GM21576 (cell line): ENCODE measurements around the gene MOGAT2.
"Not testable (repeated sequence)": the region's sequence is repeated elsewhere in the genome, so short reads cannot be mapped to it uniquely, and the experiment has no call there.

Experiments
- ATAC-seq: cut with Tn5 transposase; IDR thresholded peaks from one replicate; pipeline ENCODE4 v1.9.1; 2021; ENCODE audit warnings: mild to moderate bottlenecking, moderate library complexity; ENCODE audit not compliant: unreplicated experiment

The MOGAT2 gene

GRCh38 chr11:75717608-75718418, at the start of gene MOGAT2:
TSS of gene MOGAT2 (plus strand) at chr11:75717838. CDS start at chr11:75717889, 51 bp downstream.
- ATAC-seq, result no peak

- ATAC-seq, result no peak
Measured at GRCh38 chr11:75668451-75669297, 49.0 kb upstream of the MOGAT2 start, which contains the start of gene MAP6. TSS of gene MAP6 (minus strand) at chr11:75669038. CDS start at chr11:75668369, 669 bp downstream.

DNA sequence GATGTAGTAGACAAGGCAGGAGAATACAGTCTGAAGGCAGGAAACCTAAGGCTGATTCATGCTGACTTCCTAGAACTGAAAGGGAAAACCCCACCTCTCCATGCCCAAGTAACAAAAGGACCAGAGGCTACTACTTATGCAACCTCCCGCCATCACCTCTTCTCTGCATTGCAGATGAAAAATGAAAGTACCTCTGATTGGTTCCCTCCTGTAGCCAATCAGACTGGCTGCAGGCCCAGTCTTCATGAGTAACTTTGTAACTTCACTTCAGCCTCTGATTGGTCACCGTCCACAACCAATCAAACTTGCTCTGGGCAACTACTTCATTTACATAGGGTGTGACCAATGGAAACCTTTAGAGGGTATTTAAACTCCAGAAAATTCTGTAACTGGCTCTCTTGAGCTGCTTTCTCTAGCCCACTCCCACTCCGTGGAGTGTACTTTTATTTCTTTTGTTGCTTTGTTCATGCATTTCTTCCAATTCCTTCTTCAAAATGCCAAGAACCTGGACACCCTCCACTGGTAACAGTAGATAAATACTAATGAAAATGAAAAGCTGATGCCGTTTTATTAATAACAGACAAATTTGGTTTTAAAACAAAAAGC, 43.6 kb upstream of the MOGAT2 start:
- ATAC-seq, result no peak

- ATAC-seq, result no peak
Measured at GRCh38 chr11:75677275-75677674, 40.4 kb upstream of the MOGAT2 start.

DNA sequence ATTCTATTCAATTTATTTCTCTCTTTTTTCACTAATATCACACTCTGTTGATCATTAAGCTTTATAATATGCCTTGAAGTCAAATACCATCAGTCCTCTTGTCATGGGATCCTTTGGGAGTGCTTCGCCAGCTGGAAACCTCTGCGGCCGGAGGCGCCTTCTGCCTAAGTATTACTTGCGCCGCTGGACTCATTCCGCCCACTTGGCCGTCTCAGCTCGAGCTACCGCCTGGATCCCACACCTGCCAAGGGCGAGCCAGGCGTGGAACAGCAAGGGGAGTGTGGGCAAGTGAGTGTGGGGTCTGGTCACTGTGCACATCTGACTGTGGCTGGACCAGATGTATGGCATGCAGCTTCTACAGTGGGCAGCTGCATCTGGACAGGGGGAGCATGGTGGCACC, 39.7 kb upstream of the MOGAT2 start:
- ATAC-seq, result no peak

- no peak for ATAC-seq
Measured at GRCh38 chr11:75678620-75679259, 38.9 kb upstream of the MOGAT2 start.

DNA sequence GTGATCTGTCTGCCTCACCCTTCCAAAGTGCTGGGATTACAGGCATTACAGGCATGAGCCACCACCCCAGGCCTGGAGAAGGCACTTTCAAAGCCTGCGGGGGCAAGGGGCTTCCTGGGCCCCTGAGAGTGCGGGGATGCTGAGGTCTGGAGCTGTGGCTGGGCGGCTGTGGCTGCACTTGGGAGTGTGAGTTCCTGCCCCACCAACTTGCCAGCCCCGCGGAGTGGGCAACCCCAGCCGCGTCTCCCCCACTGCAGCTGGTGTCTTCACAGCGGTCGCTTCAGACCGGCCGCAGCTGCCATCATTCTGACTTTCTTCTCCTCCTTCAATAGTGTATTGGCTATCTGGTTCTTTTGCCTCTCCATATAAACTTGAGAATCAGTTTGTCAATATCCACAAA, 38.1 kb upstream of the MOGAT2 start:
- no peak for ATAC-seq

DNA sequence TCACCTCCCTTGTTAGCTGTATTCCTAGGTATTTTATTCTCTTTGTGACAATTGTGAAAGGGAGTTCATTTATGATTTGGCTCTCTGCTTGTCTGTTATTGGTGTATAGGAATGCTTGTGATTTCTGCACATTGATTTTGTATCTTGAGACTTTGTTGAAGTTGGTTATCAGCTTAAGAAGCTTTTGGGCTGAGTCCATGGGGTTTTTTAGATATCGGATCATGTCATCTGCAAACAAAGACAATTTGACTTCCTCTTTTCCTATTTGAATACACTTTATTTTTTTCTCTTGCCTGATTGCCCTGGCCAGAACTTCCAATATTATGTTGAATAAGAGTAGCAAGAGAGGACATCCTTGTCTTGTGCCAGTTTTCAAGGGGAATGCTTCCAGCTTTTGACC, 33.8 kb upstream of the MOGAT2 start:
- not testable (repeated sequence) for ATAC-seq

GRCh38 chr11:75689863-75690609, 27.6 kb upstream of the MOGAT2 start:
- no peak for ATAC-seq

GRCh38 chr11:75691804-75692203, 25.8 kb upstream of the MOGAT2 start:
- no peak for ATAC-seq

DNA sequence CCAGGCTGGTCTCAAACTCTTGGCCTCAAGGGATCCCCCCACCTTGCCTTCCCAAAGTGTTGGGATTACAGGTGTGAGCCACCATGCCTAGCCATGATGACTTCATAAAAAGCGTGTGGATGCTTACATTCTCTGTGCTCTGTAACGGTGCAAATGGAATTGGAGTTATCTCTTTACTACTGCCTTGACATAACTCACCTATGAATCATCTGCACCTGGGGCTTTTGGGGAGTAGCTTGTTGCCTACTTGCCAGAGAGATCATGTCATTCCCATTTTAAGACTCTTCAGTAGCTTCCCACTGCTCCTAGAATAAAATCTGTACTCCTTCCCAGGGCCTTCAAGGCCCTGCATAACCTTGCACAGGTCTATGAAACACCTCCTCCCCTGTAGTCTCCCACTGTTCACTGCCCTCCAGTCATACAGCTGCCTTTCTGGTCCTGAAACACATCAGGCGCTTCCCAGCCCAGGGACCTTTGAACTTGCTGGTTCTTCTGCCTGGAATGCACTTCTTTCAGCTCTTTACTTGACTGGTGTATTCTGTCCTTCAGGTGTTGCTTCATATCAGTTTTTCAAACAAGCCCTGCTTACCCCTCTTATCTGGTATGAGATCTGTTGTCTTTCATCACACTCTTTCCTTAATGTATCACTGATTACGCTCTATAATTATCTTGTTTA, 19.6 kb upstream of the MOGAT2 start:
- ATAC-seq, result no peak

DNA sequence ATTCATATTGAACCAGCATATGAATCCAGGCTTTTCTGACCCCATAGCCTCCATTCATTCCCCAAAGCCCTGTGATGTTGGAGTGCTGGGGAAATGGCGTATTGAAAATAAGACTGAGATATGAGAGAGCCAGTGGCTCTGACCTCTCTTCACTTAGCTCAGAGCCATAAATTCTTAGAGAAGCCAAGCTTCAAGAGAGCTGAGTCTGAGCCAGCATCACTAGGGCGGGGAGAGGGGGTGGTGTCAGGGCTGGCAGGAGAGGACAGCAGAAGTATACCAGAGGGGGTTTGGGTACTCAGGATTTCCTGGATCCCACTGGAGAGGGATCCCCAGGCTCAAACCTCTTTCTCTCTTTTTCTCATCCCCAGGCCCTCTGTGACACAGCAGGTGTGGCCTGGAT, 16.7 kb upstream of the MOGAT2 start:
- ATAC-seq, result no peak

DNA sequence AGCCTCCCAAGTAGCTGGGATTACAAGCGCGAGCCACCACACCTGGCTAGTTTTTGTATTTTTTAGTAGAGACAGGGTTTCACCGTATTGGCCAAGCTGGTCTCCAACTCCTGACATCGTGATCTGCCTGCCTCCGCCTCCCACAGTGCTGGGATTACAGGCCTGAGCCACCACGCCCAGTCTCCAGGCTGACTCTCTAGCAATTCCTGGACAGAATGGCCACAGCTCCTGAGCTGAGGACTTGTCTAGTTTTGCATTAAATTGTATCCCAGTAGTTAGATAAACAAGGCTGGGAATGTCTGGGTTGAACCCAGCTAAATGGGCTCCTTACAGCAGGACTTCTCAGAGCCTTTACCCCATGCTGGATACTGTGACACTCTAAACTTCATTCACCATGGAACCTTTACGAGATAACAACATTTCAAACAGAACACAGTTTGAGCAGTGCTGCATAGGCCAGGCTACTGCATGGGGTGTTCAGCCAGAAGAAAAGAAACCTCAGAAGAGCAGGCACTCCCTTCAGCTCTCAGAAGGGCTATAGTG, 13.9 kb upstream of the MOGAT2 start:
- ATAC-seq, result no peak

- no peak for ATAC-seq
Measured at GRCh38 chr11:75705541-75705940, 12.1 kb upstream of the MOGAT2 start.

DNA sequence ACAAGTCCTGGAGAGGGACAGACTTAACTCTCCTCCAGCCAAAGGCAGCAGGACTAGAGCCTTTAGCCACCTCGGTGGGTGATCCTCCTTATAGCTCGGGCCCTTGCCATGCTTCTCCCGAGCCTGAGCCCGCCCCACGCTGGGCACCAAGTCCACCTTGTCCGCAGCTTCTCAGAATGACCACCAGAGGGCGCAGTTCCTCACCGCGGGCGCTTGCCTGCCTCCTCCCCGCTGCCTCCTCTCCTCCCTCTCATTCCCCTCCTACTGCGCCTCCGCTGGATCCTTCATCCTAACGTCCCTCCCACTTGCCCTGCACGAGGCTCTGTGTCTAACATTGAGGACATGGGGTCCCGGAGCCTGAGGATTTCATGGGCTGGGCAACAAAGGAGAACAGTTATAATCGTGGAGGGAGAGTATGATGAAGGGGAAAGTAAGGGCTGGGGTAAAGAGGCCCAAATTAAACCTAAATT, 11.3 kb upstream of the MOGAT2 start:
- peak; percentile 50 for ATAC-seq

- ATAC-seq, result no peak
Measured at GRCh38 chr11:75714211-75714610, 3.4 kb upstream of the MOGAT2 start.

GRCh38 chr11:75715688-75716087, 1.9 kb upstream of the MOGAT2 start:
- no peak for ATAC-seq

GRCh38 chr11:75716659-75717058, 979 bp upstream of the MOGAT2 start:
- ATAC-seq, result no peak
